NCI-H1417 (cell line): ENCODE measurements around the gene CDK9.

ENCODE experiments used
- DNase-seq, 3 experiments: peaks; one replicate each; lab custom pipeline; 2025; lab: John Stamatoyannopoulos, UW

Gene CDK9

GRCh38 chr9:127803507-127804352, 17.9 kb downstream of the CDK9 start:
- DNase-seq: peak in 1 of 3 experiments; percentile 65

GRCh38 chr9:127805620-127806019, 19.8 kb downstream of the CDK9 start:
- no peak for DNase-seq

GRCh38 chr9:127806871-127807270, 21.0 kb downstream of the CDK9 start:
- DNase-seq: no peak

GRCh38 chr9:127808347-127809001, 22.6 kb downstream of the CDK9 start:
- DNase-seq: no peak

- no peak for DNase-seq
Observed at GRCh38 chr9:127809002-127809539, 23.2 kb downstream of the CDK9 start.

- no peak for DNase-seq
Observed at GRCh38 chr9:127809540-127810377, 23.9 kb downstream of the CDK9 start.

GRCh38 chr9:127810378-127811187, 24.7 kb downstream of the CDK9 start:
- no peak for DNase-seq

GRCh38 chr9:127812011-127812410, 26.2 kb downstream of the CDK9 start:
- no peak for DNase-seq

GRCh38 chr9:127812936-127813675, 27.3 kb downstream of the CDK9 start:
- DNase-seq: no peak

GRCh38 chr9:127813686-127814226, 27.9 kb downstream of the CDK9 start:
- DNase-seq: no peak

- no peak for DNase-seq
Observed at GRCh38 chr9:127814619-127815511, 29.0 kb downstream of the CDK9 start.

GRCh38 chr9:127815512-127816361, 29.9 kb downstream of the CDK9 start:
- DNase-seq: no peak

- DNase-seq: no peak
Observed at GRCh38 chr9:127816362-127816725, 30.5 kb downstream of the CDK9 start.

- DNase-seq: no peak
Observed at GRCh38 chr9:127816728-127817127, 30.9 kb downstream of the CDK9 start.

GRCh38 chr9:127817881-127818434, 32.1 kb downstream of the CDK9 start:
- peak in 1 of 3 experiments; percentile 3 for DNase-seq

- no peak for DNase-seq
Observed at GRCh38 chr9:127818574-127818973, 32.7 kb downstream of the CDK9 start.

GRCh38 chr9:127822108-127822507, 36.3 kb downstream of the CDK9 start:
- DNase-seq: peak in 1 of 3 experiments; percentile 60
